ENCODE measurements around the gene SMAD4. TPM values are rescaled to one million over a fixed set of nuclear protein-coding genes. Genes with fewer than 3 reads are reported as not detected.
A peak's percentile ranks its signal among the peaks of the same experiment; 100 is the strongest.
"Not testable (repeated sequence)": the region's sequence is repeated elsewhere in the genome, so short reads cannot be mapped to it uniquely, and the experiment has no call there.

Gene SMAD4
- polyA plus RNA-seq, 5 donors, result 104 to 168 (median 160) TPM

DNA sequence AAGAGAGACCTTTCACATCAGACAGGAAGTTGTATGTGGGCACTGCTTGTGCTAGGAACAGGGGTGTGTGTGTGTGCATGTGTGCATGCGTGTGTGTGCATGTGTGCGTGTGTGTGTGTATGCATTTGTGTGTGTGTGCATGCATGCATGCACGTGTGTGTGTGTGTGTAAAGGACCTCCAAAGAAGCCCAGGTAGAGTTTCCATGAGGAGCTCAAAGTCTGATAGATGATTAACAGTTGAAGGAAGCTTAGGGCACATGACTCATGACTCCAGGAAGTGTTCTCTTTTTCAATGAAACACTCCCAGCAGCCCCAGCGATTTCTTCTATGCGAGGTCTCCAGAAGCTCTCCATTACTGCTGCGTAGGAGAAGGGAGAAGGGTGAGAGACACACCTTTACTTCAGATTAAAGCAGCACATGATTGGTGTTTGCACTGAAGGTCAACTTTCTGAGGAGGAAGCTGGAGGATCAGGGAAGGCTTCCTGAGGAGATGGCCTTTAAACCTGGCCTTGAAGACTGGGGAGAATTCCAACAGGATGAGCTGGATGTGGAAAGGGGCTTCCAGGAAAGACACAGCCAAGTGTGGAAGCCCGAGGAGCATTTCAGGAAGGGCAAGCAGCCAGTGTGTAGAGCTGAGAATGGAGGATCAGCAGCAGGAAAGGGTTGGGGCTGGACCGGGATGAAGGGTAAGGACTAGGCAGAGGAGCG, 77.7 kb downstream of the SMAD4 start:
- DNase-seq, result no peak

DNA sequence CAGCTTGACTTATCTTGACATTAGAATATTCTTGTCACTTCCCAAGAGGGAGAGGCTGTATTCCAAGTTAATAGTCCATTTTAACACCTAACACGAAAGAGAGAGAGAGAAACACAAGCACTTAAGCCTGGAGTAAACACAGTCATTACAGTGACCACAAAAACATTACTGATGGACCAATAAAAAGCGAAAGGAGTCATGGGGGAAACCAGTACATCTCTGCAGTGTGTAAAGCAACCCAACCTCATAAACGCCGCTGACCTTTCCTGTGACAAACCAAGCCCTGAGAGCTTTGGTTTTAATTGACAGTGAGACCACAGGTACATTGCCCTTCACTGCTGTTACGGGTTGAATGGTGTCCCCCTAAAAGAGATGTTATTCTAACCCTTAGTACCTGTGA, 78.3 kb downstream of the SMAD4 start:
- no peak for DNase-seq

DNA sequence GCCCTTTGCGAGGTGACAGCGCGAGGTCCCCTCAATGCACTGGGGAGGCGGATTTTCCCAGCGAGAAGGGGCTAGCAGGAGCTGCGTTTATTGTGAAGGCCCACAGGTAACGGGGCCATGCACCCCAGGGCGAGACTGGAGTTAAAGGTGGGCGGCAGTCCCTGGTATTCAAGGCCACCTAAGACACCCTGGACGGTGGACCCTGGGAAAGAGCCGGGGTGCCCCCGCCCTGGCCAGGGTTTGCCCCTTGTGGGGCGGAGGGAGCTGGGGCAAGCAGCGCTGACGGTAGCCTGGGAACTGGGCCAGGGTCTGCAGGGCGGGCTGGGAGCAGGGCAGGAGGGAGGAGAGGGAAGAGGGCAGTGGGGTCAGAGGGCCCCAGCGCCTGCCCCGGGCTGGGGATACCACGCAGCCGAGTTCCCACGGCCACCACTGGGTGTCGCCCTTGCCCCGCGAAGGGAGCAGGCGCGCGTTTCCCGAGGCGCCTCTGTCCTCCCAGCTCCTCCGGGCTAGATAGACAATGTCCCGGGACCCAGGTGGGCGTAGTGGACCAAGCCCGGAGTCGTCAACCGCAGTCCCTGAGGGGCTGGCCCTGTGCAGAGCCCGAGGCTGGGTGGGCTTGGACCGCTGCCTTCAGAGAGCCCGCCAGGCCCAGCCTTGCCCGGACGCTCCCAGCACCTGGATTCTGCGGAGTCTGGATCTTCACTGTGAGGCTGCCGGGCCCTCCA, 80.2 kb downstream of the SMAD4 start:
- peak; percentile 38 for DNase-seq

DNA sequence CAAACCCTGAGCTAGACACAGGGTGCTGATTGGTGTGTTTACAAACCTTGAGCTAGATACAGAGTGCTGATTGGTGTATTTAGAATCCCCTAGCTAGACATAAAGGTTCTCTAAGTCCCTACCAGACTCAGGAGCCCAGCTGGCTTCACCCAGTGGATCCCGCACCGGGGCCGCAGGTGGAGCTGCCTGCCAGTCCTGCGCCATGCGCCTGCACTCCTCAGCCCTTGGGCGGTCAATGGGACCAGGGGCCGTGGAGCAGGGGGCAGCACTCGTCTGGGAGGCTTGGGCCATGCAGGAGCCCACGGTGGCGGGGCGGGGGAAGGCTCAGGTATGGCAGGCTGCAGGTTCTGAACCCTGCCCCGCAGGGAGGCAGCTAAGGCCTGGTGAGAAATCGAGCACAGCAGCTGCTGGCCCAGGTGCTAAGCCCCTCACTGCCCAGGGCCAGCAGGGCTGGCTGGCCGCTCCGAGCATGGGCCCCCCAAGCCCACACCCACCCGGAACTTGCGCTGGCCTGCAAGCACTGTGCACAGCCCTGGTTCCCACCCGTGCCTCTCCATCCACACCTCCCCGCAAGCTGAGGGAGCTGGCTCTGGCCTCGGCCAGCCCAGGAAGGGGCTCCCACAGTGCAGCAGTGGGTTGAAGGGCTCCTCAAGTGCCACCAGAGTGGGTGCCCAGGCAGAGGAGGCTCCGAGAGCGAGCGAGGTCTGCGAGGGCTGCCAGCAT, 81.8 kb downstream of the SMAD4 start:
- DNase-seq, result not testable (repeated sequence)

DNA sequence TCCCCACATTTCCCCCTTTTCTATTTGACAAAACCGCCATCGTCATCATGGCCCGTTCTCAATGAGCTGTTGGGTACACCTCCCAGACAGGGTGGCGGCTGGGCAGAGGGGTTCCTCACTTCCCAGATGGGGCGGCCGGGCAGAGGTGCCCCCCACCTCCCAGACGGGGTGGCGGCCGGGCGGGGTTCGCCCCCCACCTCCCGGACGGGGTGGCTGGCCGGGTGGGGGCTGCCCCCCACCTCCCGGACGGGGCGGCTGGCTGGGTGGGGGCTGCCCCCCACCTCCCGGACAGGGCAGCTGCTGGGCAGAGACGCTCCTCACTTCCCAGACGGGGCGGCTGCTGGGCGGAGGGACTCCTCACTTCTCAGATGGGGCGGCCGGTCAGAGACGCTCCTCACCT, 87.0 kb downstream of the SMAD4 start:
- not testable (repeated sequence) for DNase-seq

DNA sequence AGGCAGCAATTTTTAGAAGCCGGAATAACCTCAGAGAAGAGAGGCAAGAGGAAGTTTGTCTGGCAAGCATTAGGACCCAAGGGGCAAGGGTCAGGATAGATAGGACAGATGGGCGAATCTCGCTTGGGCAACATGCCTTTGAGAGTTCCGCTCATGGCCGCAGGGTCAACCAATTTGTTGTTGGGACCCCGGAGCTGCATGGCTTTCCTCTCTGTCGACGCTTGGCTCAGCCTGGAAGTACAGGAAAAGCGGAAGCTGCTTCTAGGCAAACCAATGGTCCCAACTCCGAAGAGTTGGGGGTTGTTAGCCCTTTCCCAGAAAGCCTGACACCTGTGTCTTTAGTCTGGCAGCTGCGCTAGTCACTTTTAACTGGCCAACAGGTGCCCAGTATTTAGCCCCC, 89.5 kb downstream of the SMAD4 start:
- not testable (repeated sequence) for DNase-seq

DNA sequence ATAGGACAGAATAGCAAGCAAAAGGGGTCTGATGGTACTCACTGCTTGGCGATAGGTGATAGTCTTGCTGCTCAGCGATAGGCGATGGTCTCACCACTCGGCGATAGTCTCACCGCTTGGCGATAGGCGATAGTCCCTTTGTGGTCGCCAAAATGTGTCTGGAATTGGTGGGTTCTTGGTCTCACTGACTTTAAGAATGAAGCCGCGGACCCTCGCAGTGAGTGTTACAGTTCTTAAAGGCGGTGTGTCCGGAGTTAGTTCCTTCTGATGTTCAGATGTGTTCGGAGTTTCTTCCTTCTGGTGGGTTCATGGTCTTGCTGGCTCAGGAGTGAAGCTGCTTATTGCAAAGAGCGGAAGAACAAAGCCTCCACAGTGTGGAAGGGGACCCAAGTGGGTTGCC, 90.0 kb downstream of the SMAD4 start:
- DNase-seq, result not testable (repeated sequence)

DNA sequence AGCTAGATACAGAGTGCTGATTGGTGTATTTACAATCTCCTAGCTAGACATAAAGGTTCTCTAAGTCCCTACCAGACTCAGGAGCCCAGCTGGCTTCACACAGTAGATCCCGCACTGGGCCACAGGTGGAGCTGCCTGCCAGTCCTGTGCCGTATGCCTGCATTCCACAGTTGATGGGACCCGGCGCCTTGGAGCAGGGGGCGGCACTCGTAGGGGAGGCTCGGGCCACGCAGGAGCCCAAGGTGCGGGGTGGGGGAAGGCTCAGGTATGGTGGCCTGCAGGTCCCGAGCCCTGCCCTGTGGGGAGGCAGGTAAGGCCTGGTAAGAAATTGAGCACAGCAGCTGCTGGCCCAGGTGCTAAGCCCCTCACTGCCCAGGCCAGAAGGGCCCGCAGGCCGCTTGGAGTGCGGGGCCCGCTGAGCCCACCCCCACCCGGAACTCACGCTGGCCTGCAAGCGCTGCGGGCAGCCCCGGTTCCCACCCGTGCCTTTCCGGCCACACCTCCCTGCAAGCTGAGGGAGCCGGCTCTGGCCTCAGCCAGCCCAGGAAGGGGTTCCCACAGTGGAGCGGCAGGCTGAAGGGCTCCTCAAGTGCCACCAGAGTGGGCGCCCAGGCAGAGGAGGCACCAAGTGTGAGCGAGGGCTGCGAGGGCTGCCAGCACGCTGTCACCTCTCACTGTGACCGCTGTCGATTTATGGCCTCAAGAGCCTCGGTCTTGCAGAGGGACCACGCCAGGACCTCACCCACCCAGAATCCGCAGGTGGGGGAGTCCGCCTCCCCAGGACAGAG, 91.0 kb downstream of the SMAD4 start:
- DNase-seq, result no peak

DNA sequence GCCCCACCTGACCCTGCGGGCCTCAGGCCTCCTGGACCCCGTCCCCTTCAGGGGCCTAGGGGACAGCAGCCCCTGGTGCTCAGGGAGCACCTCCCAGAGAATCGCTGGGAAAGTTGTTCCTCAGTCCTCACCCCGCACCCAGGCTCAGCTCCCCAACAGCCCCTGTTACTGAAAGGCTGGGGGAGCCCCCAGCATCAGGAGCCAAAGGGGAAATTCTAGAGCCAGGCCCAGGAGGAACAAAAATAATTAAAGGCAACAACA, 91.5 kb downstream of the SMAD4 start:
- DNase-seq, result no peak

DNA sequence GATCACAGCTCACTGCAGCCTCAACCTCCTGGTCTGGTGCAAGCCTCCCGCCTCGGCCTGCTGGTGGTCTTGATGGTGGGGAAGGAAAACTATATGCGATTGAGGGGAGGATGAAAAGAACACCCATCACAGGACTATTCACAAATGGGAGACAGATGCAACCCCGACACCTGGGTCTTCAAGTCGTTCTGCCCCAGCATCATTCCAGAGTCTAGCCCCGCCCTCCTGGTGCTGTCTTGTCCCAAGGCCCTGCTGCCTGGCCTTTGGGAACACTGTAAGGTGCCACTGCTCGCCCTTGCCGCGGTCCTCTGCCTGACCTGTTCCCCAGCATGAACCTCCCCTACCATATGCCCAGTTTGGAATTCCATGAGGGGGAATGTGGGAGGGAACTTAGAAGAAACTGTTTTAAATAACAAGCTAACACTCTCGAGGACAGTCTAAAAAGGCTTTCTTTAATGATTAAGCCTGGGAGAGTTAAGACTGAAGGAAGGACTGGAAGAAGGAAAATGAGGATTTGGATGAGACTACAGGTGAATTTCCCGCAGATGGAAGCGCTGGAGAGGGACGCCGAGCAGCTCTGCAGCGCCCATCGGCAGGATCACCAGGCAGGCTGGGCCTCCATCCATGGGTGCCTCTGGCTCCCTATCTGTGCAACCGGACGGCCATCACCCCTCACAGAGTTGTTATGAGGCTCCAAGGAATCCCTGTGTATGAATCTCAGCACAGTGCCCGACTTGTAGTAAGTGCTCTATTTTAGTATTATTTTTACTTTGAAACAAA, 92.4 kb downstream of the SMAD4 start:
- no peak for DNase-seq

DNA sequence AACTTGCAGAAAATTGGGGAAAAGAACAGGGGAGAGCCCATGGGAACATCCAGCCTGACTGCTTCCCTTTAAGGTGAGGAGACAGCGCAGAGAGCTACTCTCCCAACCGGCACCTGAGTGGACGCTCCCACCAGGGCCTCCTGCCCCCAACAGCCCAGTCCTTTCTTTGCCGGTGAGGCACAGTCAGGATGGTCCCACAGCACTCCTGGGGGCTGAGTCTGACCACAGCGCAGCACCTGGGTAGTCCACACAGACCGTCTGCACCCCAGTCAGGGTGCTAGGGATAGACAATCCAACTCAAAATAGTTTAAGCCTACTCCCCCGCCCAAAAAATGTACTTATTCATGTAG, 93.0 kb downstream of the SMAD4 start:
- no peak for DNase-seq

DNA sequence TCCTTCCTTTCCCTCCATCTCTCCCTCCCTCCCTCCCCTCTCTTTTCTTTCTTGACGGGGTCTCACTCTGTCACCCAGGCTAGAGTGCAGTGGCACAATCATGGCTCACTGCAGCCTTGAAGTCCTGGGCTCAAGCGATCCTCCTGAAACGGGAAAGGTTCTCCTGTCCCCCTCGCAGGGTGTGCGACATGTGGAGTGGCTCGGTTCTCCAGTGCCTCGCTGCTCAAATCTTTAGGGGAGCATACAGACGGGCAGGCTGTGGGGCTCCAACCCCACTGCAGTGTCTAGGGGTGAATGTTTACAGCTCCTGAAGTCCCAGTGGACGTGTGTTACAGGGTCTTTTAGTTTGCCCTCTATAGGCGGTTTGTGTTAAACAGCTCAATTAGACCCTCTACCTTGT, 93.5 kb downstream of the SMAD4 start:
- no peak for DNase-seq

DNA sequence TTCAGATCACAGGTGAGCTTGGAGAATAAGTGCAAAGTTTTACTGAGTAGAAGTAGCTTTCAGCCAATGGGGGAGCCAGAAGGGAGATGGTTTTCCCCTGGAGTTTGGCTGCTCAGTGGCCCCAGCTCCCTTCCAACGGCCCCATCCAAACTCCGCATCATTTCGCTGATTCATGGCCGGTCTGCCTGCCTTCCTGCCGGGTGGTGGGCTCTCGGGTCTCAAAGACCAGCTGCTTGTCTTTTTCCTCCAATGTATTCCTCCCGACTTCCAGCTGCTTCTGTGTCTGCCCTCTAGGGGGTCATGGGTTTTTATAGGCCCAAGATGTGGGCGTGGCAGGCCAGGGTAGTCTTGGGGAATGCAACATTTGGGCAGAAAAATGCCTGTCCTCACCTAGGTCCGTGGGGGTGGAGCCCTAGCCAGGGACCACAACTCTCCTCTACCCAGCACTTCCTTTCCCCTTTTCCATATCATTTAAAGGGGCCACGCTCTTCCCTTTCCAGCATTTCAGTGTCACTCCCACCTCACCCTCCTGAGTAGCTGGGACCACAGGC, 94.0 kb downstream of the SMAD4 start:
- no peak for DNase-seq

DNA sequence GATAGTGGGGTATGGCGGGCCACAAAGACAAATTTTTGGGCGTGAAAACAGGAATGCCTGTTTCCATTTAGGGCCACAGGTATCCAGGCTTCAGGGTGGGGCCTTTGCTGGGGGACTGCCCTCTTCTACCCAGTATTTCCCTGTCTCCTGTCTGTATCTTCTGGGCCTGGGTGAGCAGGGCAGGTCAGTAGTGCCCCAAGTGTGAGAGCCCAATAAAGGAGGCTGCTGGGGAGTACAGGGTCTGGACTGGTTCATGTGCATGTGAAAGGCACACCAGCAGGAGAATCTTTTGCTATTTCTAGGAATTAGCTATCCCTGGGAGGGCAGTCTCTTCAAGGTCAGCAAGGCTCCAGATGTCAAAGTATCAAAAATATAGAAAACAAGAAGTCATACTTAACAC, 96.0 kb downstream of the SMAD4 start:
- no peak for DNase-seq

DNA sequence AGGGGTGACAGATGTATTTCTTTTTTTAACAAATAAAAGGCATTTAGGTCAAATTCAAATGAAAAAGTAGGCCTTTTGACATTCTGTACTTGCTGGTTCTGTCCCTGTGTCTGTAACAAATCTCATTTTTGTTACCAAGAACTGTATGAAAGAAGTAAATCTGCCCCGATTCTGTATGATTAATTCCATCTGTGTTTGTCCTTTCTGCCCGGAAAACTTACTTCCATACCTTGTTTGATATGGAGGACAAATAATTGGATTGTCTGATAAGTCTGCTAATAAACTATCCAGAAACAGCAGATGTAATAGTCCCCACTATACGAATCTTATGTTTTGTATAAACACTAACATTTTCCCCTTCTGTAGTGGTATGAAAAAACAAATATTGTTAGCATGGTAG, 97.7 kb downstream of the SMAD4 start:
- DNase-seq, result no peak

DNA sequence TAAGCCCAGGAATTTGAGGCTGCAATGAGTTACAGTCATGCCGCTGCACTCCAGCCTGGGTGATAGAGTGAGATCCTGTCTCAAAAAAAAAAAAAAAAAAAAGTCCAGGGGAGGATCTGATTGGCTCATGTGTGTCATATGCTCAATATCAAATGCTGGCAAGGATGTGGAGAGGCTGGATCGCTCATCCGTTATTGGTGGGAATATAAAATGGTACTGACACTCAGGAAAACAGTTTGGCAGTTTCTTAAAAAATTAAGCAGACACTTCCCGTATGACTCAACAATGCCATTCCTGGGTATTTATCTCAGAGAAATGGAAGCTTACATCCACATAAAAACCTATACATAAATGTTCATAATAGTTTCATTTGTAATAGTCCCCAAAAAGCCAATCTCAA, 98.5 kb downstream of the SMAD4 start:
- no peak for DNase-seq

DNA sequence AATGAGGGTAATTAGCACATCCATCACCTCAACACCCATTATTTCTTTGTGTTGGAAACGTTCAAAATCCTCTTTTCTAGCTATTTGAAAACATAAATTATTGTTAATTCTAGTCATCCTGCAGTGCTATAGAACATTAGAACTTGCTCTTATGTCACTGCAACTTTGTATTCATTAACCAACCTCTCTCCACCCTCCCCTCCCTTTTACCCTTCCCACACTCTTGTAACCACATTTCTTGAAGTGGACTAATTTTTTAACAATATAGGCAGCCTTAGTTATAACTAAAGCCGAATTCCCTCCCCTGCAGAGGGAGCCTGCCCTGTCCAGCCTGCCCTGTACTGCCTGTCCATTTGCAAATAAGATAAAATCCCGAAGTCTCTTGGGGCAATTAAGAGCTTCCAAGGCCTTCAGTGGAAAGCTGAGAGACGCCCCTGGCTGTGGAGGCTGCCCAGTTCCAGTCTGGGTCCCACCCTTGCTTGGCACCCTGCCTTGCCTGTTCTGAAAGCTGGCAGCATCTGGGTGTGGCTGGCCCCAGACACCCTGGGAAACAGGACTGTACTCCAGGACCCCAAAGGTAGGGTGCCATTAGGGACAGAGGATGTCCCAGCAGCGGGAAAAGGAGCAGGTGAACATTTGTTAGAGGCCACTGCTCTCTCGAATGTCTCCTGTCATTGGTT, 102.4 kb downstream of the SMAD4 start:
- DNase-seq, result no peak

DNA sequence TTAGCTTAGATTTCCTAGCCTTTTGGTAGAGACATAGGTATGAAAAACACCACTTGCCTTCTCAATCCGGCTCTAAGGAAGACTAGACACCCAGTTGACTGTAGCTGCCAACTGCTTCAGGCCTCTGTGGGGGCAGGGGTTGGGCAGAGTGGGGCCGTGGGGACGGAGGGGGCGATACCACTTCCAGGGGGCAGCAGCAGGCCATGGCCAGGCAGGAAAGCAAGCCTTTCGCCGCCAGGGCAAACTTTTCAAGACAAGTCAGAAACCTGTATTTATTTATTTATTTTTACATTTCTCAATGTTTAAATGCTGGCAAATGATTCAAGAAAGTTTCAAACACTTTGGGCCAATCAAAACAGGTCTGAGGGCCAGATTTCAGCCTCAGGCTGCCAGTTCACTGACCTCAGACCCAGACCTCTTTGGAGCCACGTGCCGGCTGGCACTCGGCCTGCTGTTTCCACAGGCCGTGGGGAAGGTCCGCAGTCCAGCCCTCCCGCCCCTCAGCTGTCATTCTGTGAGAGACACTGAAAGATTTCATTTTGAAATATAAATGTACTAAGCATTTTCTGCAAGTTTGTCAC, 103.7 kb downstream of the SMAD4 start:
- DNase-seq, result no peak

Data from right lung (tissue), 5 donors.